ENCODE measurements around the gene TBC1D1. TPM values are rescaled to one million over a fixed set of nuclear protein-coding genes. Genes with fewer than 3 reads are reported as not detected.

The TBC1D1 gene
- total RNA-seq, 1 experiment from 2014 or later = 106 TPM

DNA sequence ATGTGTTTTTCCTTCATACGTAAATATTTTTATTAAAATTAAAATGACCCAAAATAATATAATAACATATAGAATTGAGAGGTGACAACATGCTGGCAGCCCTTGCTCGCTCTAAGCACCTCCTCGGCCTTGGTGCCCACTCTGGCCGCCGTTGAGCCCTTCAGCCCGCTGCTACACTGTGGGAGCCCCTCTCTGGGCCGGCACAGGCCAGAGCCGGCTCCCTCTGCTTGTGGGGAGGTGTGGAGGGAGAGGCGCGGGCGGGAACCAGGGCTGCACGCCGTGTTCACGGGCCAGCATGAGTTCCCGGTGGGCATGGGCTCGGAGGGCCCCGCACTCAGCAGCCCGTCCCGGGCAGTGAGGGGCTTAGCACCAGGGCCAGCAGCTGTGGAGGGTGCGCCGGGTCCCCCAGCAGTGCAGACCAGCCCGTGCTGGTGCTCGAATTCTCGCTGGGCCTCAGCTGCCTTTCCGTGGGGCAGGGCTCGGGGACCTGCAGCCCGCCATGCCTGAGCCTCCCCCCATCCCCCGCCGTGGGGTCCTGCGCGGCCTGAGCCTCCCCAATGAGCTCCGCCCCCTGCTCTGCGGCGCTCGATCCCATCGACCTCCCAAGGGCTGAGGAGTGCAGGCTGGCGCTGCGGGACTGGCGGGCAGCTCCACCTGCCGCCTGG, 291.6 kb downstream of the TBC1D1 start:
- intact Hi-C loops (cut with micrococcal nuclease; ENCODE audit: unreplicated experiment) = loop anchor here (10.0 kb wide), 1 partner anchor 202 kb away; no protein-coding TSS in a partner anchor
- ChIA-PET CTCF (no interaction called here), POLR2A (ENCODE audit: unreplicated experiment) (no interaction called here)
- Histone ChIP-seq H3K27ac (no peak overlapping the region), H4K20me1 (ENCODE audit: insufficient read depth) (no peaks in the 10 kb centered on the region), H3K9me2 (ENCODE audit: insufficient read depth) (no peaks in the 10 kb centered on the region), H2AFZ (no peak overlapping the region), H3K4me2 (no peak overlapping the region), H3K79me2 (ENCODE audit: low read depth) (no peaks in the 10 kb centered on the region), H3K27me3 (ENCODE audit: insufficient read depth, low read depth) (no peaks in the 10 kb centered on the region), H3K36me3 (ENCODE audit: low read depth) (no peaks in the 10 kb centered on the region), H3K9me3 (ENCODE audit: insufficient read depth, low read depth) (peaks cover 5% of the 10 kb centered on the region; the same call in 1 of the 2 replicates), H3K4me3 (no peak overlapping the region), H3F3A (ENCODE audit: insufficient read depth, low read depth) (peaks cover 22% of the 10 kb centered on the region), H3K4me1 (replicated peaks; ENCODE audit: insufficient read depth) (peaks cover 32% of the 10 kb centered on the region)
- no peak for DNase-seq
- TF ChIP-seq, protein P1, sequence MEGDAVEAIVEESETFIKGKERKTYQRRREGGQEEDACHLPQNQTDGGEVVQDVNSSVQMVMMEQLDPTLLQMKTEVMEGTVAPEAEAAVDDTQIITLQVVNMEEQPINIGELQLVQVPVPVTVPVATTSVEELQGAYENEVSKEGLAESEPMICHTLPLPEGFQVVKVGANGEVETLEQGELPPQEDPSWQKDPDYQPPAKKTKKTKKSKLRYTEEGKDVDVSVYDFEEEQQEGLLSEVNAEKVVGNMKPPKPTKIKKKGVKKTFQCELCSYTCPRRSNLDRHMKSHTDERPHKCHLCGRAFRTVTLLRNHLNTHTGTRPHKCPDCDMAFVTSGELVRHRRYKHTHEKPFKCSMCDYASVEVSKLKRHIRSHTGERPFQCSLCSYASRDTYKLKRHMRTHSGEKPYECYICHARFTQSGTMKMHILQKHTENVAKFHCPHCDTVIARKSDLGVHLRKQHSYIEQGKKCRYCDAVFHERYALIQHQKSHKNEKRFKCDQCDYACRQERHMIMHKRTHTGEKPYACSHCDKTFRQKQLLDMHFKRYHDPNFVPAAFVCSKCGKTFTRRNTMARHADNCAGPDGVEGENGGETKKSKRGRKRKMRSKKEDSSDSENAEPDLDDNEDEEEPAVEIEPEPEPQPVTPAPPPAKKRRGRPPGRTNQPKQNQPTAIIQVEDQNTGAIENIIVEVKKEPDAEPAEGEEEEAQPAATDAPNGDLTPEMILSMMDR (conservative IDR thresholded peaks at IDR 0.05) = no peak
- TF ChIP-seq EZH2 (IDR thresholded peaks at IDR 0.05; ENCODE audit: low read depth) = no peak
- BruUV-seq (replicated peaks) = no TSS peak

DNA sequence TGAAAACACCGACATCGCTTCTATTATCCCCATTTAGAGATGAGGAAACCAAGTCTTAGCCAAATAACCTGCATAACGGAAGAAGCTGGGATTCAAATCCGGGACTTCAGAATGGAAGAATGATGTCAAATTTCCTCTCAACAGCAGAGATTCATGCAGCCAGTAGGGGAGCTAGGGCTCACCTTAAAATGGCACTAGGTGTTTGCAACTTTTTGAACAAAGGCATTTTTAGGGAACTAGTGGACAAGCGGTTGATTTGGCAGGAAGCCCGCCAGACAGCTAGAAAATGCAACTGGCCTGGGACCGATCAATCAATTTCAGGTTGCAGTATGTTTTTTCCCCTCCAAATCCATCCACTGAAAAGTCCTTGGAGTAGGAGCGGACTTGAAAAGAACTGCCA, 293.5 kb downstream of the TBC1D1 start:
- H3F3A ChIP-seq (ENCODE audit: insufficient read depth, low read depth) = peaks cover 33% of the 10 kb centered on the region
- peaks cover 5% of the 10 kb centered on the region; the same call in 1 of the 2 replicates for H3K9me3 ChIP-seq (ENCODE audit: insufficient read depth, low read depth)
- TF ChIP-seq, protein P1 (conservative IDR thresholded peaks at IDR 0.05) = no peak
- TF ChIP-seq EZH2 (IDR thresholded peaks at IDR 0.05; ENCODE audit: low read depth) = no peak
- H3K27ac ChIP-seq = no peak overlapping the region
- no peak overlapping the region for H3K4me3 ChIP-seq
- BruUV-seq (replicated peaks) = no TSS peak
- no peak overlapping the region for H2AFZ ChIP-seq
- no peak overlapping the region for H3K4me2 ChIP-seq
- intact Hi-C loops (cut with micrococcal nuclease; ENCODE audit: unreplicated experiment) = loop anchor here (10.0 kb wide), 1 partner anchor 200 kb away; no protein-coding TSS in a partner anchor
- no peaks in the 10 kb centered on the region for H3K27me3 ChIP-seq (ENCODE audit: insufficient read depth, low read depth)
- no peaks in the 10 kb centered on the region for H3K36me3 ChIP-seq (ENCODE audit: low read depth)
- no peaks in the 10 kb centered on the region for H3K79me2 ChIP-seq (ENCODE audit: low read depth)
- peaks cover 43% of the 10 kb centered on the region for H3K4me1 ChIP-seq (replicated peaks; ENCODE audit: insufficient read depth)
- POLR2A ChIA-PET (ENCODE audit: unreplicated experiment) = interaction anchor here (0.7 kb wide), 1 partner anchor 341 kb away, joined by 3 read pairs; no protein-coding TSS in a partner anchor
- no peaks in the 10 kb centered on the region for H3K9me2 ChIP-seq (ENCODE audit: insufficient read depth)
- CTCF ChIA-PET = interaction anchor here (0.6 to 0.7 kb wide), 3 partner anchors 32 to 491 kb away, joined by 3 to 4 read pairs (median 4); no protein-coding TSS in a partner anchor
- H4K20me1 ChIP-seq (ENCODE audit: insufficient read depth) = no peaks in the 10 kb centered on the region
- no peak for DNase-seq

DNA sequence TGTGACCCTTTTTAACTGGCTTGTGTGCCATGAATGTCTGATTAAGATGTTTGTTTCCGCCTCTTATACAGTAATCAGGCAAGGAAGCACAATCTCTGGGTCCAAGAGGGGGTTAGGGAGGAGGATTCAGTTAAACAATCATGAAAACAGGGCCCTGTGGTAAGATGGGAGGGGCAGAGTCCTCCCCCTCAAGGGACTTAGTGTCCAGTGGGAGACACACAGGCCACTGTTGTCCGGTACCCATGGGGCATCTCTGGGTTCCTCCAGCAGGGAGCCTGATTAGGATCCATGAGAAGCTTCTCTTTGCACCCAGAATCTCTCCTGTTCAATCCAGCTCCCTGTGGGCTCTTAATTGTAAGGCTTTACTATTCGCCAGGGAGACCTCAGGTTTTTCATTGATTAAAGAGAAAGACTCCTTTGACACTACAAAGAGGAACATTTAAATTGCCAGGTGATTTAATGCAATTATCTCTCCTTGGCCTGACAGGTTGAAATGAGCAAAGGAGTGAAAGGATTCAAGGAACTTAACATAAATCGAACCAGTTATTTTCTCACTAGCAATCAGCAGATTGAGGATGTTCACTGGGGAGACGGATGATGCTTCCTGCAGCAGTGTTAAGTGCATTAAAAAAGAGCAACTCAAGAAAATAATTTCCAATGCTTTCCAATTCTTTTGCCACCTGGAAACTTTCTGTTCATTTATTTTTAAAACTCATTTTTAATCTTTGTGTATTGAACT, 294.7 kb downstream of the TBC1D1 start:
- intact Hi-C loops (cut with micrococcal nuclease; ENCODE audit: unreplicated experiment) = loop anchor here (10.0 kb wide), 1 partner anchor 199 kb away; no protein-coding TSS in a partner anchor
- BruUV-seq (replicated peaks) = no TSS peak
- H3K4me2 ChIP-seq = no peak overlapping the region

More for the DNA sequence above, 294.7 kb downstream of the TBC1D1 start:
- H3K9me3 ChIP-seq (ENCODE audit: insufficient read depth, low read depth) = peaks cover 5% of the 10 kb centered on the region; the same call in 1 of the 2 replicates
- TF ChIP-seq EZH2 (IDR thresholded peaks at IDR 0.05; ENCODE audit: low read depth) = no peak
- TF ChIP-seq, protein P1 (conservative IDR thresholded peaks at IDR 0.05) = no peak
- no peak overlapping the region for H2AFZ ChIP-seq
- H3F3A ChIP-seq (ENCODE audit: insufficient read depth, low read depth) = peaks cover 36% of the 10 kb centered on the region
- H3K27me3 ChIP-seq (ENCODE audit: insufficient read depth, low read depth) = no peaks in the 10 kb centered on the region
- no peaks in the 10 kb centered on the region for H3K79me2 ChIP-seq (ENCODE audit: low read depth)
- no peak for DNase-seq
- no peak overlapping the region for H3K27ac ChIP-seq
- H4K20me1 ChIP-seq (ENCODE audit: insufficient read depth) = no peaks in the 10 kb centered on the region
- CTCF ChIA-PET = no interaction called here
- H3K4me3 ChIP-seq = no peak overlapping the region
- no peaks in the 10 kb centered on the region for H3K36me3 ChIP-seq (ENCODE audit: low read depth)
- H3K4me1 ChIP-seq (replicated peaks; ENCODE audit: insufficient read depth) = peaks cover 43% of the 10 kb centered on the region
- no peaks in the 10 kb centered on the region for H3K9me2 ChIP-seq (ENCODE audit: insufficient read depth)
- POLR2A ChIA-PET (ENCODE audit: unreplicated experiment) = no interaction called here

All from PC-9 (cell line).